ENCODE measurements around the gene UBR1. TPM values are rescaled to one million over a fixed set of nuclear protein-coding genes. Genes with fewer than 3 reads are reported as not detected.

Gene UBR1
- total RNA-seq, 4 donors from 2014 or later, result 39.3 to 50.5 (median 40.8) TPM

DNA sequence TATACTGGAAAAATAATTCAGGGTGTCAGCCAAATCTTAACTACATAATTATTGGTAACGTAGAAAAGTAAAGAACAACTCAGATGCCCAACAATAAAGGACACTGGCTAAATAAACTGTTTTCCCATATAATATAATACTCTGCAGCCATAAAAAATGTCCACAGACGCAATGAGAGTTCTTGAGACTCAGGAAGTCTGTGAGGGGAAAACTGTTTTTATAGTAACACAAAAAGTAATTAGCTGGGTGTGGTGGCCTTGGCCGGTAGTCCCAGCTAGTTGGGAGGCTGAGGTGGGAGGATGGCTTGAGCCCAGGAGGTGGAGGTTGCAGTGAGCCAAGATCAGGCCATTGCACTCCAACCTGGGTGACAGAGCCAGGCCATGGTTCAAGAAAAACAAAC is 5.5 kb upstream of the UBR1 start:
- no peak for DNase-seq
- no peak for TF ChIP-seq POLR2A (IDR thresholded peaks at IDR 0.05)
- TF ChIP-seq CTCF (IDR thresholded peaks at IDR 0.05), result no peak
- Histone ChIP-seq H3K4me3 (replicated peaks in 1 of 3) (no peak overlapping the region), H3K36me3 (no peaks in the 10 kb centered on the region), H3K4me1 (peaks cover 0 to 7% of the 10 kb centered on the region in 2 donors), H3K27me3 (no peaks in the 10 kb centered on the region), H3K9me3 (no peaks in the 10 kb centered on the region), H3K27ac (no peak overlapping the region)
- intact Hi-C loops (cut with DNase I), result no loop called here
- WGBS, 2 donors, result 67% methylated on average over 3 of the region's 3 CpGs

GRCh38 chr15:43107751-43108150 is 1.9 kb upstream of the UBR1 start:
- no peaks in the 10 kb centered on the region for H3K9me3 ChIP-seq
- H3K4me3 ChIP-seq (replicated peaks in 1 of 3), result no peak overlapping the region
- TF ChIP-seq POLR2A (IDR thresholded peaks at IDR 0.05) (no peak), CTCF (IDR thresholded peaks at IDR 0.05) (no peak)
- H3K36me3 ChIP-seq, result no peaks in the 10 kb centered on the region
- intact Hi-C loops (cut with DNase I), result no loop called here
- no peaks in the 10 kb centered on the region for H3K27me3 ChIP-seq
- peaks cover 9 to 21% of the 10 kb centered on the region in 2 donors for H3K4me1 ChIP-seq
- no peak overlapping the region for H3K27ac ChIP-seq
- no peak for DNase-seq
- WGBS, 2 donors, result 86 to 92% methylated on average over 1 of the region's 1 CpG

- no peak for TF ChIP-seq CTCF (IDR thresholded peaks at IDR 0.05)
- no peak for TF ChIP-seq POLR2A (IDR thresholded peaks at IDR 0.05)
- peak overlapping the region; percentile 45 to 65 (median 60) for H3K4me3 ChIP-seq (replicated peaks in 1 of 3)
- peak overlapping the region; percentile 51 to 91 (median 81) for H3K27ac ChIP-seq
- no peak for DNase-seq
- intact Hi-C loops (cut with DNase I), result no loop called here
- WGBS, 2 donors, result 20 to 23% methylated on average over 7 of the region's 7 CpGs
- H3K36me3 ChIP-seq, result no peaks in the 10 kb centered on the region
- H3K27me3 ChIP-seq, result no peaks in the 10 kb centered on the region
- peaks cover 9 to 21% of the 10 kb centered on the region in 2 donors for H3K4me1 ChIP-seq
- no peaks in the 10 kb centered on the region for H3K9me3 ChIP-seq
Measured at GRCh38 chr15:43106486-43106829, 620 bp upstream of the UBR1 start.

DNA sequence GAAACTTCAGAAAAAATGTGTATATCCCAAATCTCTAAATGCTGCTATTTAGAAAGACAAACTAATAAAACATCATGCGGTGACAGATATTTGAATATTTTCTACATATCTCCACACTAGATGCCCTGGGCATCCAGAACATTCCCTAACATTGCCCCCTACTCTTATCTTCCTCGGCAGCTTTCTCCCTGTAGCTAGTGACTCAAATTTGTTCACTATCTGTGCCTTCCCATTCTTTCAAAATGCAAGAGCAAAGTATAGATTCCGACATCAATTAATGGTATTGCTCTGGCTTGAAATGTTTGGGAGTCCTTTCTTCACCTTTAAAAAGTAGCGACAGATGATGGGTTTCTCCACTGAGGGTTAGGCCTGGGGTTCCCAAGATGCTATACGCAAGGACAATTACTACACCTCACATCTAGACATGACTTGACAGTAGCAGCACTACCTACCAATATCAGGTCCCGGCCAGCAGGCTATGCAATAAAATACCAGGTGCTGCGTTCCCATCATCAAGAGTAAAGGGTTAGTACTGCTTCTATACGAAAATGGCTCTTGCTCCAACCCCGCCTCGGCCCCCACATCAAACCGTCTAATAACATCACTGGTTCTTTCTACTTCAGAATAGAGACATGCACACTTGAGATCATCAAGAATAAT is 631 bp downstream of the UBR1 start:
- WGBS, 2 donors, result 12% methylated on average over 11 of the region's 11 CpGs
- no peaks in the 10 kb centered on the region for H3K9me3 ChIP-seq
- peak; percentile 12 to 22 for DNase-seq
- TF ChIP-seq CTCF (IDR thresholded peaks at IDR 0.05) (no peak), POLR2A (IDR thresholded peaks at IDR 0.05) (no peak)
- intact Hi-C loops (cut with DNase I), result no loop called here
- H3K4me3 ChIP-seq (replicated peaks in 1 of 3), result peak overlapping the region; percentile 45 to 65 (median 60)
- H3K27me3 ChIP-seq, result no peaks in the 10 kb centered on the region
- peaks cover 9 to 21% of the 10 kb centered on the region in 2 donors for H3K4me1 ChIP-seq
- no peaks in the 10 kb centered on the region for H3K36me3 ChIP-seq
- peak overlapping the region; percentile 51 to 91 (median 81) for H3K27ac ChIP-seq

- Histone ChIP-seq H3K36me3 (no peaks in the 10 kb centered on the region), H3K4me3 (replicated peaks in 1 of 3) (peak overlapping the region in 1 of 3 donors; percentile 65), H3K27me3 (no peaks in the 10 kb centered on the region), H3K4me1 (peaks cover 9 to 21% of the 10 kb centered on the region in 2 donors), H3K27ac (no peak overlapping the region), H3K9me3 (no peaks in the 10 kb centered on the region)
- TF ChIP-seq CTCF (IDR thresholded peaks at IDR 0.05), result no peak
- no peak for TF ChIP-seq POLR2A (IDR thresholded peaks at IDR 0.05)
- intact Hi-C loops (cut with DNase I), result no loop called here
- DNase-seq, result no peak
- 49 to 51% methylated on average over 5 of the region's 5 CpGs for WGBS, 2 donors
Measured at GRCh38 chr15:43104426-43104825, 1.4 kb downstream of the UBR1 start.
